MCF 10A (cell line): ENCODE measurements around the gene CLEC16A. TPM values are rescaled to one million over a fixed set of nuclear protein-coding genes. Genes with fewer than 3 reads are reported as not detected.
"Not testable (repeated sequence)": the region's sequence is repeated elsewhere in the genome, so short reads cannot be mapped to it uniquely, and the experiment has no call there.

Experiments used
- BruUV-seq: library from RNA; stranded (reverse); fragments of 400-500 nt; replicated peaks from 2 replicates; lab custom pipeline; 2021; lab: Mats Ljungman, UMichigan
- CTCF ChIA-PET: fragments of 300-600 bp; sonication (Branson Sonifier 250); formaldehyde crosslinking; extraction: SDS; loops from one replicate; lab custom pipeline; 2021; ENCODE audit warnings: antibody characterized with exemption, inconsistent platforms; lab: Yijun Ruan, JAX
- POLR2A ChIA-PET: fragments of 300-600, 350-650 bp; sonication (Branson Sonifier 250); formaldehyde crosslinking; extraction: SDS; loops from one replicate; lab custom pipeline; 2020; ENCODE audit warnings: antibody characterized with exemption, inconsistent platforms; lab: Yijun Ruan, JAX
- DNase-seq: peaks from one replicate; pipeline ENCODE4 v3.0.0-alpha.2; 2018; ENCODE audit not compliant: unreplicated experiment
- H3K27ac Mint-ChIP-seq: one replicate; pipeline ENCODE4 v1.8.0; 2022; ENCODE audit warnings: mild to moderate bottlenecking, low read depth, mixed read lengths; ENCODE audit not compliant: unreplicated experiment
- H3K27me3 Mint-ChIP-seq: one replicate; pipeline ENCODE4 v1.8.0; 2022; ENCODE audit warnings: mixed read lengths; ENCODE audit not compliant: insufficient read depth, unreplicated experiment
- H3K36me3 Mint-ChIP-seq: one replicate; pipeline ENCODE4 v1.8.0; 2022; ENCODE audit warnings: mild to moderate bottlenecking, moderate library complexity, mixed read lengths; ENCODE audit not compliant: insufficient read depth, unreplicated experiment
- H3K4me1 Mint-ChIP-seq: one replicate; pipeline ENCODE4 v1.8.0; 2022; ENCODE audit warnings: mixed read lengths; ENCODE audit not compliant: insufficient read depth, unreplicated experiment
- H3K4me3 Mint-ChIP-seq: one replicate; pipeline ENCODE4 v1.8.0; 2022; ENCODE audit warnings: mild to moderate bottlenecking, moderate library complexity, mixed read lengths; ENCODE audit not compliant: unreplicated experiment
- H3K9me3 Mint-ChIP-seq: one replicate; pipeline ENCODE4 v1.8.0; 2022; ENCODE audit warnings: mixed read lengths; ENCODE audit not compliant: unreplicated experiment
- intact Hi-C: fragments of 100-400 bp; cut with micrococcal nuclease; formaldehyde crosslinking; loops from 2 replicates; pipeline ENCODE4 v1.14.1; 2022
- total RNA-seq: library from RNA; stranded (reverse); gene quantifications from 2 replicates; pipeline ENCODE4 v1.2.3, GENCODE V29; 2022
- TF ChIP-seq, protein P1 (sequence below): fragments of 200-600 bp; IDR thresholded peaks from one replicate; pipeline ENCODE4 v1.8.0; 2022; ENCODE audit warnings: antibody characterized with exemption, mild to moderate bottlenecking; ENCODE audit not compliant: unreplicated experiment

CLEC16A gene
- total RNA-seq, 1 experiment from 2014 or later: 32.4 TPM

DNA sequence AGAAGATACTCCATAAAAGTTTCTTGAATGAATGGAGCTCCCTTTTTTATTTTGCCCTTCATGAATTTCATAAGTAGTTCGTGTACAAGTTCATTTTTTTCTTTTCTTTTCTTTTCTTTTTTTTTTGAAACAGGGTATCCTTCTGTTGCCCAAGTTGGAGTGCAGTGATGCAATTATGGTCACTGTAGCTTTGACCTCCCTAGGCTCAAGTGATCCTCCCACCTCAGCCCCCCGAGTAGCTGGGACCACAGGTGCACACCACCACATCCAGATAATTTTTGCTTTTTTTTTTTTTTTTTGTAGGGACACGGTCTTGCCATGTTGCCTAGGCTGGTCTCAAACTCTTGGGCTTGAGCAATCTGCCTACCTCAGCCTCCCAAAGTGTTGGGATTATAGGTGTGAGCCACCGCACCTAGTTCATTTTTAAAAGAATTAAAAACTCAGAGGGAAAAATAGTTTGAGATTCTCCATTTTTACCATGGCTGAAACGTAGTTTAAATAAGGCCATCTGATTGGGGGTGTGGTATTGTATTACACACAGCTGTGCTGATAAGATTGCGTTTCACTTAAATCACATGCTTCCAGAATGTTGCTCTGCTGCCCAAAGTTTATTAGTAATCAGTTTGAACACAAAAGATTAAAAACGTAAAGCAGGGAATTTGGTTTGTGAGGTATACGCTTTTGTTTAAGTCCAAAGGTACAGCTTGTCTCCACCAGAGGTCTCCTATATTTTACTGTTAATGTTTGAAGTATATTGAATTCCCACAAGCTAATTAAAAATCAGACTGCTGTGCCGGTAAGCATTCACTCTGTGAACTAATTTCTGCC lies 157.5 kb downstream of the CLEC16A start:
- no peak overlapping the region for H3K27ac Mint-ChIP-seq
- intact Hi-C loops: loop anchor here (5.0 kb wide), 1 partner anchor 155 kb away; the partner anchor contains the start of gene SOCS1
- DNase-seq: no peak
- no peak overlapping the region for H3K4me3 Mint-ChIP-seq
- CTCF ChIA-PET: interaction anchor here (0.6 to 2.0 kb wide), 6 partner anchors 10 to 154 kb away, joined by 3 to 8 read pairs (median 4); partner anchors contain the start of gene SOCS1
- POLR2A ChIA-PET: interaction anchor here (0.6 kb wide), 2 partner anchors 33 to 52 kb away, joined by 3 read pairs; no protein-coding TSS in a partner anchor
- H3K4me1 Mint-ChIP-seq: peaks cover 12% of the 10 kb centered on the region
- no peaks in the 10 kb centered on the region for H3K27me3 Mint-ChIP-seq
- TF ChIP-seq, protein P1, sequence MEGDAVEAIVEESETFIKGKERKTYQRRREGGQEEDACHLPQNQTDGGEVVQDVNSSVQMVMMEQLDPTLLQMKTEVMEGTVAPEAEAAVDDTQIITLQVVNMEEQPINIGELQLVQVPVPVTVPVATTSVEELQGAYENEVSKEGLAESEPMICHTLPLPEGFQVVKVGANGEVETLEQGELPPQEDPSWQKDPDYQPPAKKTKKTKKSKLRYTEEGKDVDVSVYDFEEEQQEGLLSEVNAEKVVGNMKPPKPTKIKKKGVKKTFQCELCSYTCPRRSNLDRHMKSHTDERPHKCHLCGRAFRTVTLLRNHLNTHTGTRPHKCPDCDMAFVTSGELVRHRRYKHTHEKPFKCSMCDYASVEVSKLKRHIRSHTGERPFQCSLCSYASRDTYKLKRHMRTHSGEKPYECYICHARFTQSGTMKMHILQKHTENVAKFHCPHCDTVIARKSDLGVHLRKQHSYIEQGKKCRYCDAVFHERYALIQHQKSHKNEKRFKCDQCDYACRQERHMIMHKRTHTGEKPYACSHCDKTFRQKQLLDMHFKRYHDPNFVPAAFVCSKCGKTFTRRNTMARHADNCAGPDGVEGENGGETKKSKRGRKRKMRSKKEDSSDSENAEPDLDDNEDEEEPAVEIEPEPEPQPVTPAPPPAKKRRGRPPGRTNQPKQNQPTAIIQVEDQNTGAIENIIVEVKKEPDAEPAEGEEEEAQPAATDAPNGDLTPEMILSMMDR: no peak
- no TSS peak for BruUV-seq
- peaks cover 18% of the 10 kb centered on the region for H3K36me3 Mint-ChIP-seq
- H3K9me3 Mint-ChIP-seq: no peaks in the 10 kb centered on the region

DNA sequence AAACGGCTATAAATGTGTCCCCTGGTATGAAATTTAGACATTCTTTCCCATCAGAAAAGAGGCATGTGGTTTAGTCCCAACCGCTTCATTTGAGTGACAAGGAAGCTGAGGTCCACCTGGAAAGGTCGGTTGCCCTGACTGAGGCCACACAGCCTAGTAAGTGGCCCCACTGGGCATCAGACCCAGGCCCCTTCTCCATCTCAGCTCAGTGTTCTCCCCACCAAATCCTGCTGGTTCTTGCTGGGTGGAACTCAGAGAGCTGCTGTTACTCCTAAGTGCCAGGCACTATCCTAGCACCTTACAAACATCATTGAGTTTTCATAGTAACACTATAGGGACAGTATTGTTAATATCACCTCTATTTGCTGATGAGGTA lies 158.1 kb downstream of the CLEC16A start:
- intact Hi-C loops: loop anchor here (5.0 kb wide), 1 partner anchor 155 kb away; the partner anchor contains the start of gene SOCS1
- DNase-seq: no peak
- POLR2A ChIA-PET: interaction anchor here (0.6 kb wide), 1 partner anchor 52 kb away, joined by 3 read pairs; no protein-coding TSS in a partner anchor

GRCh38 chr16:11103301-11103700 lies 158.9 kb downstream of the CLEC16A start:
- POLR2A ChIA-PET, H3K27me3 Mint-ChIP-seq, H3K9me3 Mint-ChIP-seq, H3K27ac Mint-ChIP-seq, BruUV-seq, DNase-seq, H3K4me3 Mint-ChIP-seq: not testable (repeated sequence)
- CTCF ChIA-PET: interaction anchor here (0.7 to 2.0 kb wide), 3 partner anchors 59 to 153 kb away, joined by 3 to 8 read pairs (median 3); partner anchors contain the start of gene SOCS1
- intact Hi-C loops: loop anchor here (5.0 kb wide), 1 partner anchor 154 kb away; the partner anchor contains the start of gene SOCS1
- Mint-ChIP-seq H3K4me1 (peaks cover 12% of the 10 kb centered on the region), H3K36me3 (peaks cover 11% of the 10 kb centered on the region)

More for the DNA sequence above, 158.1 kb downstream of the CLEC16A start:
- TF ChIP-seq, protein P1: no peak
- Mint-ChIP-seq H3K27ac (no peak overlapping the region), H3K9me3 (no peaks in the 10 kb centered on the region), H3K4me3 (no peak overlapping the region), H3K36me3 (peaks cover 13% of the 10 kb centered on the region), H3K27me3 (no peaks in the 10 kb centered on the region), H3K4me1 (peaks cover 12% of the 10 kb centered on the region)
- CTCF ChIA-PET: interaction anchor here (0.7 to 2.0 kb wide), 3 partner anchors 60 to 154 kb away, joined by 3 to 8 read pairs (median 3); partner anchors contain the start of gene SOCS1
- no TSS peak for BruUV-seq

DNA sequence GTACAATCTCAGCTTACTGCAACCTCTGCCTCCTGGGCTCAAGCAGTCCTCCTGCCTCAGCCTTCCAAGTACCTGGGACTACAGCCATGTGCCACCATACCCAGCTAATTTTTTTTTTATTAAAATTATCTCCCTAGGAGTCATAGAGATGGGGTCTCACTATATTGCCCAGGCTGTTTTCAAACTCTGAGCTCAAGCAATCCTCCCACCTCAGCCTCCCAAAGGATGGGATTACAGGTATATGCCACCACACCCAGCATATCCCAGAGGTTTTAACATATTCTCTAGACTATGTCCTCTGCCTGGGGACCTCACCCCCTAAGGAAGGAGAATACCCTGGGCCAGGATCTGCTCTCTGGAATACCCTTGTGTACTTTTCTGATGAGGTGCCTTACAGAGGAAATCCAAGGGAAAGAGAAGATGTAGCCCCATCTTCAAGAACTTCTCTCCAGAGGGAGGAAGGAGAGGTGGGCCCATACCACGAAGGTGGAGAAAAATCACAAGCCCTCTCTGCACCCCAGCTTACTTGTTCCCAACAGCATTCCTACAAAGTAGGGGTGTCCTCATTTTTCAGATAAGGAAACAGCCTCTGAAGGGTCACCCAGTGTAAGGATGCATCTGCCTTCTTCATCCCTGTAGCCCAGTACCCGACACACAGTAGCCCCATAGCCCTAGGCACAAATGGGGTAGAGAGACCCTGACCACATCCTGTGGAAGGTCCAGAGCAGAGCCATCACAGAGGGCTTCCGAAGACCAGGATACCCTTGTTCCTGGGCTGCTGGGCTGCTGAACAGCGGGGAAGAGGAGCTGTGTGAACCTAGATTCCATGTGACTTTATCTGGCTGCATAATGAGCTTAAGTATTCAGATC lies 160.0 kb downstream of the CLEC16A start:
- POLR2A ChIA-PET: interaction anchor here (0.6 to 2.0 kb wide), 3 partner anchors 30 to 346 kb away, joined by 3 to 6 read pairs (median 3); partner anchors contain the start of gene SOCS1
- Mint-ChIP-seq H3K36me3 (peaks cover 11% of the 10 kb centered on the region), H3K27ac (no peak overlapping the region), H3K9me3 (no peaks in the 10 kb centered on the region), H3K4me3 (no peak overlapping the region), H3K4me1 (peaks cover 12% of the 10 kb centered on the region), H3K27me3 (no peaks in the 10 kb centered on the region)
- no TSS peak for BruUV-seq
- CTCF ChIA-PET: interaction anchor here (0.7 kb wide), 1 partner anchor 52 kb away, joined by 3 read pairs; no protein-coding TSS in a partner anchor
- no peak for DNase-seq
- TF ChIP-seq, protein P1: no peak
- intact Hi-C loops: loop anchor here (5.0 kb wide), 1 partner anchor 153 kb away; the partner anchor contains the start of gene SOCS1
